Thymus (tissue), 11 donors: ENCODE results near the gene SERPINA1. TPM values are rescaled to one million over a fixed set of nuclear protein-coding genes. Genes with fewer than 3 reads are reported as not detected.

ENCODE experiments used
- DNase-seq, 9 donors: peaks; one replicate each; pipeline ENCODE4 v3.0.0-alpha.2; 2013; ENCODE audit warnings: low spot score in 9 of 9, low read depth in 6 of 9, missing footprints in 1 of 9
- H3K27ac ChIP-seq, 2 donors: one replicate each; pipeline ENCODE4 v1.5.1; 2013; ENCODE audit warnings: control low read depth in 1 of 2, low read depth in 1 of 2, low read length in 1 of 2, mild to moderate bottlenecking in 1 of 2, moderate library complexity in 1 of 2
- H3K27me3 ChIP-seq, 2 donors: one replicate each; pipeline ENCODE4 v1.5.1; 2013; ENCODE audit warnings: low read length in 1 of 2; ENCODE audit not compliant: control insufficient read depth in 2 of 2, insufficient read depth in 1 of 2
- H3K36me3 ChIP-seq, 2 donors: one replicate each; pipeline ENCODE4 v1.5.1; 2013; ENCODE audit warnings: low read length in 1 of 2, mild to moderate bottlenecking in 1 of 2, moderate library complexity in 1 of 2; ENCODE audit not compliant: control insufficient read depth in 2 of 2, insufficient read depth in 2 of 2
- H3K4me1 ChIP-seq, 2 donors: one replicate each; pipeline ENCODE4 v1.5.1; 2013; ENCODE audit warnings: low read length in 2 of 2; ENCODE audit not compliant: control insufficient read depth in 2 of 2, insufficient read depth in 2 of 2
- H3K4me3 ChIP-seq, 2 donors: one replicate each; pipeline ENCODE4 v1.5.1; 2013; ENCODE audit warnings: low read length in 2 of 2, control low read depth in 1 of 2, mild to moderate bottlenecking in 1 of 2
- H3K9me3 ChIP-seq, 2 donors: one replicate each; pipeline ENCODE4 v1.5.1; 2013; ENCODE audit warnings: low read length in 1 of 2, mild to moderate bottlenecking in 1 of 2; ENCODE audit not compliant: control insufficient read depth in 2 of 2, insufficient read depth in 1 of 2
- WGBS: extraction: QIAGEN DNeasy Blood & Tissue Kit; methylation state at CpG from one replicate; pipeline ENCODE4 v1.1.7; 2013; 5-methylcytosine and 5-hydroxymethylcytosine counted together
- polyA plus RNA-seq: library from polyadenylated mRNA; stranded (reverse); fragments of 200-250 nt; gene quantifications from one replicate; pipeline ENCODE4 v1.2.3, GENCODE V29; 2013
- total RNA-seq: library from RNA; stranded (reverse); fragments of 120-200 nt; gene quantifications from one replicate; pipeline ENCODE4 v1.2.4, GENCODE V29; 2013
- donor health status: healthy.

SERPINA1 gene
- total and polyA plus RNA-seq, 2 donors, result 9.4 to 26.8 TPM

DNA sequence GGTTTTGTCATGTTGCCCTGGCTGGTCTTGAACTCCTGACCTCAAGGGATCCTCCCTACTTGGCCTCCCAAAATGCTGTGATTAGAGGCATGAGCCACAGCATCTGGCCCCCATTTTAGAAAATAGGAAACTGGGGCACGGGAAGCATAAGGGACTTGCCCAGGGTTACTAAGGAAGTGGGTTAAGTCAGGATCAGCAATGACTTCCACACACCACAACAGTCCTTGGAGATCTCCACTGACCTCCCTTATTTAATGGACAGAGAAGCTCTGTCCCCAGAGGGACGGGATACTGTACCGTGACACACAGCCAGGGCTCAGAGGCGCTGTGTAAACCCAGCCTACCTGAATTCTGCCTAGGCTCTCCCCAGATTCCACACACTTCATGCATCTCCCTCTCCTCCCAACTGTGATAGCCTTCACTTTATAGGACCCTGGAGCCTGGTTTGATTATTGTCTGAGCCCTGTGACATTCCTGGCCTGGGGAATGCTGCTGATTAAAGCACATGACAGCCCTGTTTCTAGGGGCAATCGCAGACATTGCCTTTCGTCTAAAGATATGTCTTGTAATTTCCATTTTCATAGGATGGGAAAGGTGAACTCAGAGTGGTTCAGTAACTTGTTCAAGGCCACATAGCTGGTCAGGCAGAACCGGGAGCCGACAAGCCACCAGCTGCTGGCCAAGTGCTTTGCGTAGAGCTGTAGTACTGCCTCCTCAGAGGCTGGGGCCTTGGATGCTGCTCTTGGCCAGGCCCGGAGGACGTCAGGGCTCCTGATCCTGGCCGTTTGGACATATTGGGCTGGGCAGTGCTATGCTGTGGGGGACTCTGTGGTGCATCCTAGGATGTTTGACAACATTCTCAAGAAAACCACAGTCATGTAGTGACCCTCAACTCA, 20.8 kb downstream of the SERPINA1 start:
- Histone ChIP-seq H3K9me3 (no peaks in the 10 kb centered on the region), H3K36me3 (no peaks in the 10 kb centered on the region), H3K27ac (no peak overlapping the region), H3K27me3 (no peaks in the 10 kb centered on the region), H3K4me3 (no peak overlapping the region), H3K4me1 (no peaks in the 10 kb centered on the region)
- 84% methylated on average over 12 of the region's 12 CpGs for WGBS
- no peak for DNase-seq

DNA sequence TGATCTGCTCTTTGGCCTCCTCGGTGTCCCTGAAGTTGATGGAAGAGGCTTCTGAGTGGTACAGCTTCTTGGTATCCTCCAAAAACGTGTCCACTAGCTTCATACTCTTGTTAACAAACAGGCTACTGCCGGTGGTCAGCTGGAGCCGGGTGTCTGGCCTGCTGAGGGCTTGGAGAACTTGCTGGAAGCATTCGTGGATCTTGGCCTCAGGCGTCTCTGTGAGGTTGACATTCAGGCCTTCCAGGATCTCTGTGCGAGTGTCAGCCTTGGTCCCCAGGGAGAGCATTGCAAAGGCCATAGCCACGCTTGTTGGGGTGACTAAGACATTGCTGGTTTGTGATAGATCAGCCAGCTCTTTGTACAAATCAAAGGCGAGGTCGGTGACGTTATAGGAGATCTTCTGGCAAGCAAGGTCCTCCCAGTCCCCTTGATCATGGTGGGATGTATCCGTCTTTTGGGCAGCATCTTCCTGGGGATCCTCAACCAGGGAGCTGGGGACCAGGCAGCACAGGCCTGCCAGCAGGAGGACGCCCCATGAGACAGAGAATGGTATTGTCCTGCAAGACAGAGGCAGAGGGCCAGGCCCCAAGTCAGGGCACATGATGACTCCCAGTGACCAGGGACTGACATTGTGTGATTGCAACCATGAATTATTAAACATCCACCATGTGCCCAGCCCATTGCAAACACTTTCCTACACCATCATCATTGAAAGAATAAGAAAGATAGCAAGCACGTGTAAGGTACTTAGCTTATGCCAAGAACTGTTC, 22.1 kb downstream of the SERPINA1 start, which contains the start of gene SERPINA2:
TSS of gene SERPINA2 (minus strand) at position 553 of the 770 bp plus-strand sequence.
- H3K9me3 ChIP-seq, result no peaks in the 10 kb centered on the region
- H3K27me3 ChIP-seq, result no peaks in the 10 kb centered on the region
- H3K27ac ChIP-seq, result no peak within 1 kb of the TSS
- H3K4me3 ChIP-seq, result no peak within 1 kb of the TSS
- no peak for DNase-seq
- no peaks in the 10 kb centered on the region for H3K4me1 ChIP-seq
- H3K36me3 ChIP-seq, result no peaks in the 10 kb centered on the region
- WGBS, result 90% methylated on average over 14 of the region's 14 CpGs

DNA sequence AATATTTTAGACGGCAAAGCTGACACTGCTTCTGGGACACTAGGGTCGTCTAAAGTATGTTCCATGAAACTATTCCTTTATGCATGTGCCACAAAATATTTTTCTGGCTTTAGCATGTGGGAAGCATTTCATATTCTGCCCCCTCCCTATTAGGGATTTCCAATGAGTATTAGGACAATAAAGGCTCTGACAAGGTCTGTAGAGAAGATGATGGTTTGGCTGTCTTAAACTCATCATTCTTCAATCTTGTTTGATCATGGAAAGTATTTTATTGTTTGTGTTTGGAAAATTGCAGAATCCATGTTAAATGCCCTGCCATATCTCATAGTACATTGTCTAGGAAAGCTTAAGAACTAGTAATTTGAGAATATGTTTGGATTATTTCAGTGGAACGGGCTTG, 22.8 kb downstream of the SERPINA1 start:
- H3K27ac ChIP-seq, result no peak overlapping the region
- H3K4me3 ChIP-seq, result no peak overlapping the region
- 85% methylated on average over 3 of the region's 3 CpGs for WGBS
- no peaks in the 10 kb centered on the region for H3K36me3 ChIP-seq
- no peaks in the 10 kb centered on the region for H3K9me3 ChIP-seq
- no peaks in the 10 kb centered on the region for H3K27me3 ChIP-seq
- H3K4me1 ChIP-seq, result no peaks in the 10 kb centered on the region
- DNase-seq, result no peak

DNA sequence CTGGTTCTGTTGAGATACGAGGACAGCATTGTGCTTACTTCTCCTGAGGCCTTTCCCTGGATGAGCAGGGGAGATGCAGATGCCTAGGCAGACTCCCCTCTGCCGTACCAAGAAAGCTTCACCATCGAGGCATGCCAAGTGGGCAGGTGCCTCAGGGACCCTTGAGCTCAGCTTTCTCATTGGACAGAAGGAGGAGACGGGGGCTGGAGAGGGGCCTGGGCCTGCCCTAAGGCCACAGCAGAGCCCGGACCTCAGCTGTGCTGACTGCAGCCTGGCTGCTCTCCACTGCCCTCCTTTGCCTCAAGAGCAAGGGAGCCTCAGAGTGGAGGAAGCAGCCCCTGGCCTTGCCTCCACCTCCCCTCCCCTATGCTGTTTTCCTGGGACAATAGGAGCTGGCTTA, 23.4 kb downstream of the SERPINA1 start:
- H3K4me3 ChIP-seq, result no peak overlapping the region
- no peak overlapping the region for H3K27ac ChIP-seq
- no peaks in the 10 kb centered on the region for H3K4me1 ChIP-seq
- H3K36me3 ChIP-seq, result no peaks in the 10 kb centered on the region
- no peaks in the 10 kb centered on the region for H3K9me3 ChIP-seq
- no peaks in the 10 kb centered on the region for H3K27me3 ChIP-seq
- DNase-seq, result no peak
- WGBS, result 69% methylated on average over 5 of the region's 5 CpGs

DNA sequence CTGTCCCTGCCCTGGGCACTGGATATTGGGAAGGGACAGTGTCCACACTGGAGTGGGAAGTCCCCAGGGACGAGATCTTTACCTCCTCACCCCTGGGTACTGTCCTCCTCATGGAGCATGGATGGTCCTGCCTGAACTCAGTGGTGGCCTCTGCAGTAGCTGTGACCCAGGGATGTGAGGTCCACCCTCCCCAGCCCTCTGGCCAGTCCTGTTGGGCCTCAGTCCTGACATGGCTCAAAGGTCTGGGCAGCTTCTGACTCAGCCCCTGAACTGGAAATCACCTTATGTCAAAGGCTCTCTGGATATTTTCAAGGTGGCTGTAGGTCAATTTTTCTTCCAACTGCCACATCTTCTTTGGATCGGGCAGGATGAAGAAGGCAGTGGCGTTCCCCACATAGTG, 24.4 kb downstream of the SERPINA1 start:
- Histone ChIP-seq H3K4me3 (no peak overlapping the region), H3K27me3 (no peaks in the 10 kb centered on the region), H3K27ac (no peak overlapping the region), H3K4me1 (no peaks in the 10 kb centered on the region), H3K36me3 (no peaks in the 10 kb centered on the region), H3K9me3 (no peaks in the 10 kb centered on the region)
- no peak for DNase-seq
- WGBS, result 91% methylated on average over 3 of the region's 3 CpGs

DNA sequence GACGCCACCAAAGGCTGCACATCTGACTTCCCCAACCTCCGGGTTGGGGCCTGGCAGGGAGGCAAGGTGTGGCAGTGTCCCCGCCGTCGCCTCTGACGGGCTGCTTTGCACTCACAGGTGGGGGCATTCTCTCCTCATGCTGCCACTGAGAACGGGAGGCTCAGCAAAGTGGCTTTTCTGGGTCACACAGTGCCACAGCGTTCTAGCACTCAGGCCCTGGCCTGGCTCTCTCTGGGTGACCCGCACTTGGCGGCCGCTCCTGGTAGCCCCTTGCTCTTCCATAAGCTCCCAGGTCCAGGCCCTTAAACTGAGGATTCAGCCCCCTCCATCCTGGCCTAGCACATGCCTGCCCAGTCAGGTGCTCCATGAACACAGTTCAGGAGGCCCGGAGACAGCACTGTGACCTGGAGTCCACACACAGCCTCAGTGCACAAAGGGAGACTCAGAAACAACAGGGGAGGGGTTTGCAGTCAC, 25.2 kb downstream of the SERPINA1 start:
- DNase-seq, result no peak
- Histone ChIP-seq H3K4me3 (no peak overlapping the region), H3K27me3 (no peaks in the 10 kb centered on the region), H3K9me3 (no peaks in the 10 kb centered on the region), H3K27ac (no peak overlapping the region), H3K36me3 (no peaks in the 10 kb centered on the region), H3K4me1 (no peaks in the 10 kb centered on the region)
- WGBS, result 80% methylated on average over 12 of the region's 12 CpGs

DNA sequence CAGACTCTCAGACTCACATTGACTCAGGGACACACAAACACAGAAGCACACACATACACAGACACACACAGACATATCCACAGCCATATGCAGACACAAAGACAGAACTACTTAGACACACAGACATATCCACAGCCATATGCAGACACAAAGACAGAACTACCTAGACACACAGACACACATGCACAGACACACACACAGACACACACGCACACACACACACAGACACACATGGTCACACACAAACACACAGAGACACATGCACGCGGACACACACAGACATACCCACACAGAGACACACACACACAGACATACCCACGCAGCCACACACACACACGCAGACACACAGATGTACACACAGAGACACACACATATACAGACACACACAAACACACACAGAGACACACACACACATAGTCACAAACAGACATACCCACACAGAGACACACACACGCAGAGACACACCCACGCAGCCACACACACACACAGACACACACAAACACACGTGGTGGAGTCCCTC, 25.7 kb downstream of the SERPINA1 start:
- Histone ChIP-seq H3K9me3 (no peaks in the 10 kb centered on the region), H3K36me3 (no peaks in the 10 kb centered on the region), H3K27ac (no peak overlapping the region), H3K4me1 (no peaks in the 10 kb centered on the region), H3K27me3 (no peaks in the 10 kb centered on the region), H3K4me3 (no peak overlapping the region)
- no peak for DNase-seq
- WGBS, result 85% methylated on average over 8 of the region's 8 CpGs

DNA sequence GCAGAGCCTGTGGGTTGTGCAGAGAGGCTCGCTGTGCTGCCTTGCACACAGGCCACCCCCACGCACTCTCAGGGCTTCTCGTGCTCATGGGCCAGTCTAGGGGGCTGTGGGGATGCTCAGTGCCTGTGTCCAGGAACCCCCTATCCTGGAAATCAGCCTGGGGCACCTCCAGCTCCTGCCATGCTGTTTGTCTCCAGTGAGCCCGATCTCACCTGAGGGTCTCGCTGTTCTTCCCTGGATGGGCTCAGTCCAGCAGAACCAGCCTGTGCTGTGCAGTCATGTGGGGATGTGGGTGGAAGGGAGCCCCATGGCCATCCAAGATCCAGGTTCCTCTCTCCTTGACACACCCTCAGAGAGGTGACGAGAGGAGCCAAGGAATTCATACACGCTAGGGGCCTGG, 26.7 kb downstream of the SERPINA1 start:
- DNase-seq, result no peak
- Histone ChIP-seq H3K36me3 (no peaks in the 10 kb centered on the region), H3K9me3 (no peaks in the 10 kb centered on the region), H3K27me3 (no peaks in the 10 kb centered on the region), H3K4me1 (no peaks in the 10 kb centered on the region), H3K27ac (no peak overlapping the region), H3K4me3 (no peak overlapping the region)
- WGBS, result 93% methylated on average over 5 of the region's 7 CpGs
